OCI-LY1 (cell line): ENCODE measurements around the gene MMP25.

Source experiments
- H2AFZ ChIP-seq: fragments of 200-600 bp; sonication (generic), shearing (Covaris generic); 2 replicates; pipeline ENCODE4 v1.6.0; 2014; ENCODE audit warnings: antibody characterized with exemption, mild to moderate bottlenecking, low read length
- H3F3A ChIP-seq: fragments of 200-600 bp; sonication (generic), shearing (Covaris generic); 2 replicates; pipeline ENCODE4 v1.6.0; 2014; ENCODE audit warnings: mild to moderate bottlenecking, antibody characterized with exemption, low read length, moderate library complexity; ENCODE audit not compliant: insufficient read depth
- H3K27ac ChIP-seq: fragments of 200-600 bp; sonication (generic); 2 replicates; pipeline ENCODE4 v1.5.1; 2014; ENCODE audit warnings: low read length, mixed run types, mild to moderate bottlenecking, low read depth; ENCODE audit not compliant: poor library complexity, severe bottlenecking
- H3K27me3 ChIP-seq: fragments of 200-600 bp; sonication (generic); 2 replicates; pipeline ENCODE4 v1.6.0; 2014; ENCODE audit warnings: antibody characterized with exemption, mild to moderate bottlenecking, low read length, moderate library complexity; ENCODE audit not compliant: insufficient read depth
- H3K36me3 ChIP-seq: fragments of 200-600 bp; sonication (generic); 2 replicates; pipeline ENCODE4 v1.6.1; 2014; ENCODE audit warnings: mild to moderate bottlenecking, antibody characterized with exemption, low read length, moderate library complexity, mixed read lengths; ENCODE audit not compliant: insufficient read depth
- H3K4me1 ChIP-seq: fragments of 200-600 bp; sonication (generic); 2 replicates; pipeline ENCODE4 v1.5.1; 2014; ENCODE audit warnings: mild to moderate bottlenecking, low read length, moderate library complexity; ENCODE audit not compliant: insufficient read depth, severe bottlenecking
- H3K4me2 ChIP-seq: fragments of 200-600 bp; sonication (generic), shearing (Covaris generic); 2 replicates; pipeline ENCODE4 v1.6.1; 2014; ENCODE audit warnings: low read length
- H3K4me3 ChIP-seq: fragments of 200-600 bp; sonication (generic); 2 replicates; pipeline ENCODE4 v1.5.1; 2014; ENCODE audit warnings: low read length, low read depth, mild to moderate bottlenecking, mixed read lengths; ENCODE audit not compliant: poor library complexity, severe bottlenecking
- H3K79me2 ChIP-seq: fragments of 200-600 bp; shearing (Covaris generic); 2 replicates; pipeline ENCODE4 v1.6.1; 2016; ENCODE audit warnings: mixed run types, low read length, mixed read lengths; ENCODE audit not compliant: insufficient read depth
- H3K9ac ChIP-seq: fragments of 200-600 bp; sonication (generic), shearing (Covaris generic); 2 replicates; pipeline ENCODE4 v1.6.1; 2014; ENCODE audit warnings: mild to moderate bottlenecking, low read length, mixed read lengths
- H3K9me2 ChIP-seq: fragments of 200-600 bp; sonication (generic), shearing (Covaris generic); 2 replicates; pipeline ENCODE4 v1.6.1; 2014; ENCODE audit warnings: low read depth, mild to moderate bottlenecking, low read length, mixed read lengths
- H3K9me3 ChIP-seq: fragments of 200-600 bp; shearing (Covaris generic); 2 replicates; pipeline ENCODE4 v1.6.1; 2014; ENCODE audit warnings: low read length, mixed read lengths
- H4K20me1 ChIP-seq: fragments of 200-600 bp; sonication (generic), shearing (Covaris generic); 2 replicates; pipeline ENCODE4 v1.6.0; 2016; ENCODE audit warnings: mild to moderate bottlenecking, low read length; ENCODE audit not compliant: insufficient read depth
- CTCF ChIP-seq: fragments of 200-600 bp; sonication (generic), shearing (Covaris generic); IDR thresholded peaks from 2 replicates; pipeline ENCODE4 v1.5.1; 2017; ENCODE audit warnings: mild to moderate bottlenecking, antibody characterized with exemption, low read length, moderate library complexity, mixed read lengths
- EZH2 ChIP-seq: fragments of 200-600 bp; sonication (generic), shearing (Covaris generic); IDR thresholded peaks from 2 replicates; pipeline ENCODE4 v1.8.0; 2017; ENCODE audit warnings: borderline replicate concordance, mixed run types, mild to moderate bottlenecking, antibody characterized with exemption, low read length, moderate library complexity, mixed read lengths

The MMP25 gene

GRCh38 chr16:3084969-3085670 is 38.8 kb downstream of the MMP25 start:
- Histone ChIP-seq H2AFZ (no peak overlapping the region), H3K9ac (no peak overlapping the region), H3K9me3 (no peaks in the 10 kb centered on the region), H3K79me2 (no peaks in the 10 kb centered on the region), H3K36me3 (no peaks in the 10 kb centered on the region), H3K4me1 (no peaks in the 10 kb centered on the region), H3K27me3 (0 out of 2 replicates have a peak, but pooled peaks cover 5% of the 10 kb centered on the region), H4K20me1 (no peaks in the 10 kb centered on the region), H3K27ac (no peak overlapping the region), H3F3A (no peaks in the 10 kb centered on the region), H3K9me2 (no peaks in the 10 kb centered on the region), H3K4me3 (no peak overlapping the region), H3K4me2 (no peak overlapping the region)
- TF ChIP-seq CTCF (no peak), EZH2 (no peak)

DNA sequence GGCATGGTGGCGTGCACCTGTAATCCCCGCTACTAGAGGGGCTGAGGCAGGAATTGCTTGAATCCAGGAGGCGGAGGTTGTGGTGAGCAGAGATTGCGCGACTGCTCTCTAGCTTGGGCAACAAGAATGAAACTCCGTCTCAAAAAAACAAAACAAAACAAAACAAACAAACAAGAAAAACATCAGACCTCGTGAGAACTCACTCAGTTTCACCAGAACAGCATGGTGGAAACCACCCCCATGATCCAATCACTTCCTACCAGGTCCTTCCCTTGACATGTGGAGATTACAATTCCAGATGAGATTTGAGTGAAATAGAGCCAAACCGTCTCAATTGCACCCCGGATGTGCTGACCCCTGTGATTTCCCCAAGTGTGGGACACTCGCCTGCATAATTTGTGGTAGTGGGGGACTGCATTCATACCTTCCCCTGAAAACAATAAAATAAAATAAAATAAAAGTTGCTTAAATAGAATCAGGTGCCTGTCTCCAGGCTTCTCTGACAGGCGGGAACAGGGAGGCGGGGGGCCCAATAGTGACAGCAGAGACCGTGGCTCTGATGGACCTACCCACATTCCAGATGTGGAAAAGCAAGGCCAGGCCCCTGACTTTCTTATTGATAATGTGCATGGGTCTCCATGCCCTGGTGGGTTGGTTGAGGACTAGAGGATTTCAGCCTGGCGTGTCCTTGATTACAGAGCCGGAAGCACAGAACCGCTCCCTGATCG is 39.7 kb downstream of the MMP25 start:
- Histone ChIP-seq H3K9ac (no peak overlapping the region), H3K9me3 (no peaks in the 10 kb centered on the region), H3K9me2 (no peaks in the 10 kb centered on the region), H3K36me3 (no peaks in the 10 kb centered on the region), H3K27ac (no peak overlapping the region), H3K79me2 (no peaks in the 10 kb centered on the region), H3K4me2 (no peak overlapping the region), H3K4me3 (no peak overlapping the region), H3K4me1 (no peaks in the 10 kb centered on the region), H2AFZ (no peak overlapping the region), H3F3A (no peaks in the 10 kb centered on the region), H3K27me3 (0 out of 2 replicates have a peak, but pooled peaks cover 5% of the 10 kb centered on the region), H4K20me1 (no peaks in the 10 kb centered on the region)
- TF ChIP-seq EZH2 (no peak), CTCF (no peak)

DNA sequence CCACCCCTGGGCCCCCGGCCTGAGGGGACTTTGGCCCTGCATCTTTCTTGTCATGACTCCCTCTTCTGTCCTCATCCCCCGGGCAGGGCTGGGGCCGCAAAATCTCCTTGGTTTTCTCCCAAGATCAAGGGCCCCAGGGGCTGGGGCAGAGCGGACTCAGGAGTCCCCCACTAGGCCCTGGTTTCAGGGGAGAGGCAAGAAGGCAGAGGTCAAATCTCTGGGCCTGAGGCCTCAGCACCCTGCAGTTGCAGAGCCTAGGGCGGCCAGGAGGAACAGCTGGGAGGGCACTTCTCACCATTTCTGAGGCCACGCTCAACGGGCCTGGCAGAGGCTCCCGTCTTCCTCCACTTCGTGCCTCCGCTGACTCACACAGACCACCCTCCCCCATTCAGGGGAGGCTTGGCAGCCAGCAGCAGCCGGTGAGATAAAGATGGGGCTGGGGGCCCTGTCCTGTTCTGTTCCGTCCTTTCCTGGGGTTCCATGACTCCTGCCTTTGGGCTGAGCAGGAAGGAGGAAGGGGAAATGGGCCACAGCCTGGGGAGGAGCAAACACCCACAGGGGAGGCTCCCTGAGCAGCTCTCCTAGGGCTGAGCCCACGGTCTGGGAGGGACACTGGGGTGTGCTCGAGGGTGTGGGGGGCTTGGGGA is 40.4 kb downstream of the MMP25 start:
- Histone ChIP-seq H3F3A (no peaks in the 10 kb centered on the region), H3K9ac (no peak overlapping the region), H3K27me3 (0 out of 2 replicates have a peak, but pooled peaks cover 5% of the 10 kb centered on the region), H3K9me3 (no peaks in the 10 kb centered on the region), H3K27ac (no peak overlapping the region), H4K20me1 (no peaks in the 10 kb centered on the region), H3K9me2 (no peaks in the 10 kb centered on the region), H3K4me1 (no peaks in the 10 kb centered on the region), H3K36me3 (no peaks in the 10 kb centered on the region), H3K4me3 (no peak overlapping the region), H3K79me2 (no peaks in the 10 kb centered on the region), H2AFZ (no peak overlapping the region), H3K4me2 (no peak overlapping the region)
- no peak for TF ChIP-seq EZH2
- no peak for TF ChIP-seq CTCF
